DOHH2 (cell line): ENCODE measurements around the gene TNNT1.

ENCODE experiments used
- H3F3A ChIP-seq: fragments of 200-600 bp; sonication (generic), shearing (Covaris generic); 2 replicates; pipeline ENCODE4 v1.6.0; 2016; ENCODE audit warnings: antibody characterized with exemption, mild to moderate bottlenecking; ENCODE audit not compliant: control insufficient read depth, insufficient read depth
- H3K27ac ChIP-seq: fragments of 200-600 bp; sonication (generic); 2 replicates; pipeline ENCODE4 v1.5.1; 2014; ENCODE audit warnings: low read depth, mild to moderate bottlenecking, low read length, moderate library complexity
- H3K27me3 ChIP-seq: fragments of 200-600 bp; sonication (generic); 2 replicates; pipeline ENCODE4 v1.6.1; 2014; ENCODE audit warnings: mild to moderate bottlenecking, low read length, mixed read lengths; ENCODE audit not compliant: control insufficient read depth
- H3K36me3 ChIP-seq: fragments of 200-600 bp; sonication (generic); 2 replicates; pipeline ENCODE4 v1.6.1; 2014; ENCODE audit warnings: mild to moderate bottlenecking, low read length, moderate library complexity, mixed read lengths; ENCODE audit not compliant: control insufficient read depth
- H3K4me1 ChIP-seq: fragments of 200-600 bp; sonication (generic); 2 replicates; pipeline ENCODE4 v1.6.1; 2014; ENCODE audit warnings: mild to moderate bottlenecking, low read length, mixed read lengths; ENCODE audit not compliant: control insufficient read depth
- H3K4me2 ChIP-seq: fragments of 200-600 bp; sonication (generic); 2 replicates; pipeline ENCODE4 v1.6.0; 2014; ENCODE audit warnings: mild to moderate bottlenecking, low read length, moderate library complexity
- H3K4me3 ChIP-seq: fragments of 200-600 bp; sonication (generic); 2 replicates; pipeline ENCODE4 v1.5.1; 2014; ENCODE audit warnings: mild to moderate bottlenecking, low read length, mixed read lengths
- H3K79me2 ChIP-seq: fragments of 200-600 bp; sonication (generic); 2 replicates; pipeline ENCODE4 v1.6.1; 2014; ENCODE audit warnings: mild to moderate bottlenecking, low read length, mixed read lengths; ENCODE audit not compliant: control insufficient read depth
- H3K9me2 ChIP-seq: fragments of 200-600 bp; sonication (generic); replicated peaks from 2 replicates; pipeline ENCODE4 v1.6.1; 2014; ENCODE audit warnings: mild to moderate bottlenecking, low read length, mixed read lengths; ENCODE audit not compliant: control insufficient read depth
- H3K9me3 ChIP-seq: fragments of 200-600 bp; sonication (generic); 2 replicates; pipeline ENCODE4 v1.6.1; 2014; ENCODE audit warnings: antibody characterized with exemption, low read length, mixed read lengths; ENCODE audit not compliant: control insufficient read depth, insufficient read depth
- H4K20me1 ChIP-seq: fragments of 200-600 bp; sonication (generic); 2 replicates; pipeline ENCODE4 v1.6.0; 2014; ENCODE audit warnings: low read depth, mild to moderate bottlenecking, antibody characterized with exemption, low read length, moderate library complexity; ENCODE audit not compliant: control insufficient read depth, insufficient read depth
- CTCF ChIP-seq: fragments of 200-600 bp; sonication (generic); IDR thresholded peaks from one replicate; pipeline ENCODE4 v1.5.1; 2014; ENCODE audit warnings: antibody characterized with exemption, mild to moderate bottlenecking, low read depth, low read length; ENCODE audit not compliant: poor library complexity, severe bottlenecking
- EZH2phosphoT487 ChIP-seq: fragments of 200-600 bp; sonication (generic); IDR thresholded peaks from 2 replicates; pipeline ENCODE4 v1.6.1; 2017; ENCODE audit warnings: borderline replicate concordance, mild to moderate bottlenecking, antibody characterized with exemption, low read length, moderate library complexity, mixed read lengths

TNNT1 gene

DNA sequence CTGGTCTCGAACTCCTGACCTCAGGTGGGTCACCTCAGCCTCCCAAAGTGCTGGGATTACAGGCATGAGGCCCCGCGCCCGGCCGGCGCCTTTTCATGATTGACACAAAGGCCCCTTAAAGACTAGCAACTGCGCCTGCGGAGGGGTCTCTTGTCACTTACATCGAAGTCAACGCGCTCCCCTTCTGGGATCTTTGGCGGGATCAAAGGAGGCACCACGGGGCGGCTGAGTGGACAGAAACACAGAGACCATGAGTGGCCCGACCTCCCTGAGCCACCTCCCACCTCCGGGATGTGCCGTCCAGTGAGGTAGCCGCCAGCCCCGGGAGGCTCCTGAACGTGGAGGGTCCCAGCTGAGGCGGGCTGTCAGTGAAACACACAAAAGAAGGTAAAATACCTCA is 7.3 kb downstream of the TNNT1 start:
- no peaks in the 10 kb centered on the region for H3K9me2 ChIP-seq
- TF ChIP-seq CTCF, result no peak
- TF ChIP-seq EZH2phosphoT487, result no peak
- H3K27me3 ChIP-seq, result peaks cover 6% of the 10 kb centered on the region; the same call in 1 of the 2 replicates
- no peak overlapping the region for H3K27ac ChIP-seq
- no peaks in the 10 kb centered on the region for H3F3A ChIP-seq
- H3K4me1 ChIP-seq, result peaks cover 8% of the 10 kb centered on the region
- H3K4me3 ChIP-seq, result no peak overlapping the region
- H3K36me3 ChIP-seq, result no peaks in the 10 kb centered on the region
- H3K9me3 ChIP-seq, result no peaks in the 10 kb centered on the region
- no peaks in the 10 kb centered on the region for H4K20me1 ChIP-seq
- H3K4me2 ChIP-seq, result no peak overlapping the region
- no peaks in the 10 kb centered on the region for H3K79me2 ChIP-seq

DNA sequence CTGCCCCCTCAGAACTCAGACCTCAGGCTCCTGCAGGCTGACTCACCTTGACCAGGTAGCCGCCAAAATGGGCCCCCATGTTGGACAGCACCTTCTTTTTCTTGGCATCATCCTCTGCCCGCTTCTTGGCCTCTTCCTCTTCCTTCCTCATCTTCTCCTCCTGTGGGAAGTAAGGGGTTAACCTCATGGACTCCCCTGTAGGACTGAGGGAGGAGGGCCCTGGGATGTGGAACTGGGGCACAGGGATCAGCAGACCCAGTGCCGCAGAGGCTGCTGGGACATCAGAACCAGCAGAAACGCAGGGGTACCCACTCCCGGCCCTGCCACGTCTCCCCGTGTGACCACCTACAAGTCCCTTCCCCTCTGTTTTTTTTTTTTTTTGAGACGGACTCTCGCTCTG is 11.1 kb downstream of the TNNT1 start:
- Histone ChIP-seq H3K27me3 (peaks cover 3% of the 10 kb centered on the region; the same call in 1 of the 2 replicates), H3K4me3 (no peak overlapping the region), H3K36me3 (no peaks in the 10 kb centered on the region), H3K4me1 (peaks cover 20% of the 10 kb centered on the region), H3F3A (peaks cover 2% of the 10 kb centered on the region; the same call in 1 of the 2 replicates), H3K9me3 (no peaks in the 10 kb centered on the region), H3K9me2 (no peaks in the 10 kb centered on the region), H3K79me2 (no peaks in the 10 kb centered on the region), H3K4me2 (no peak overlapping the region), H4K20me1 (no peaks in the 10 kb centered on the region), H3K27ac (no peak overlapping the region)
- TF ChIP-seq EZH2phosphoT487, result no peak
- TF ChIP-seq CTCF, result no peak

DNA sequence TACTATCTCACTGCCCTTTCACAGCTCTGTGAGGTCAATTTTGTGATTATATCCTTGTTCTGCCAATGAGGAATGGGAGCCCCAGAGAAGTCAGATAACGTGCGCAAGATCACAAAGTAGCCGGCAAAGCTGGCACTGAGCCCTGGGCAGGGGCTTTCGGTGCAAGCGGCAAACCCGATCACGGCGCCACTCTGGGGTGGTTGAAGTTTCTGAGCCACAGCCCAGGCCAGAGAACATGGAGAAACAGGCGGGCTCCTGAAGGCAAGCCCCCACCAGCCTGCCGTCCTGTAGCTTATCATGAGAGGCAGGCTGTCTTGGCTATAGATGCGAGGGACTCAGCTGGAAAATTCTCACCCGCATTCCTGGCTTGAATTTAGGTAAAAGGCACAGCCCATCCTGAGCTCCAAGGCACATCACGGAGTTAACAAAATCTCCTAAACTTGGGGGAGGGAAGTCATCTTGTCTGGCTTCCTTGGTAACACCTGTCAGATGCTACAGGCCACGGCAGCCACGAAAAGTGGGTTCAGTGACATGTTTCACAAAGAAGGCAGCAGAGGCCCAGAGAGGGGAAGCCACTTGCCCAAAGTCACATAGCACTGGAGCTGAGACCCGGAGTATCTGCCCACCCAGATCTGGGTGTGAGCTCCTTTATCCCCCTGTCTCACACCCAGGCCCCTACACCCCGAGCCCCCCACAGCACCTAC is 12.5 kb downstream of the TNNT1 start:
- Histone ChIP-seq H3K79me2 (no peaks in the 10 kb centered on the region), H3K27ac (no peak overlapping the region), H3K4me2 (no peak overlapping the region), H3K36me3 (no peaks in the 10 kb centered on the region), H3F3A (peaks cover 6% of the 10 kb centered on the region), H3K4me1 (peaks cover 26% of the 10 kb centered on the region), H3K27me3 (peaks cover 5% of the 10 kb centered on the region; the same call in 1 of the 2 replicates), H3K9me3 (no peaks in the 10 kb centered on the region), H3K9me2 (no peaks in the 10 kb centered on the region), H4K20me1 (no peaks in the 10 kb centered on the region), H3K4me3 (no peak overlapping the region)
- TF ChIP-seq EZH2phosphoT487, result no peak
- no peak for TF ChIP-seq CTCF
